H1 (cell line): ENCODE measurements around the gene RNF187. TPM values are rescaled to one million over a fixed set of nuclear protein-coding genes. Genes with fewer than 3 reads are reported as not detected.

Source experiments
- CTCF ChIA-PET: fragments of 300-600 bp; sonication (Branson Sonifier 250); formaldehyde crosslinking; loops from one replicate; lab custom pipeline; 2021; ENCODE audit not compliant: partially characterized antibody; lab: Charles Lee
- POLR2A ChIA-PET: fragments of 300-600 bp; sonication (Branson Sonifier 250); formaldehyde crosslinking; loops from one replicate; lab custom pipeline; 2021; ENCODE audit warnings: inconsistent platforms; ENCODE audit not compliant: partially characterized antibody; lab: Charles Lee
- DNase-seq, 2 experiments: peaks; one replicate each; pipeline versions ENCODE4 v3.0.0 to v3.0.0-alpha.2; 2010 to 2022; ENCODE audit warnings: low spot score in 2 of 2, low read depth in 1 of 2, mixed read lengths in 1 of 2
- FAIRE-seq: peaks from 2 replicates; lab custom pipeline; 2011; peaks lifted over from hg19 to GRCh38; lab: Jason Lieb, UNC
- H2AFZ ChIP-seq: 2 replicates; pipeline ENCODE4 v1.8.1; 2012; ENCODE audit warnings: low read length, inconsistent platforms
- H2AK5ac ChIP-seq: 2 replicates; pipeline ENCODE4 v1.6.1; 2013; ENCODE audit warnings: low read depth, low read length
- H2BK120ac ChIP-seq: replicated peaks from 2 replicates; pipeline ENCODE3; 2013; ENCODE audit warnings: low read depth, low read length, inconsistent platforms
- H2BK12ac ChIP-seq: 2 replicates; pipeline ENCODE4 v1.6.1; 2013; ENCODE audit warnings: low read depth, low read length
- H2BK15ac ChIP-seq: 2 replicates; pipeline ENCODE4 v1.6.1; 2013; ENCODE audit warnings: low read length
- H2BK20ac ChIP-seq: 2 replicates; pipeline ENCODE4 v1.6.1; 2013; ENCODE audit warnings: low read length
- H2BK5ac ChIP-seq: 2 replicates; pipeline ENCODE4 v1.6.1; 2013; ENCODE audit warnings: low read depth, low read length
- H3K14ac ChIP-seq: 2 replicates; pipeline ENCODE4 v1.6.1; 2013; ENCODE audit warnings: inconsistent platforms; ENCODE audit not compliant: insufficient read length
- H3K18ac ChIP-seq: 2 replicates; pipeline ENCODE4 v1.6.1; 2013; ENCODE audit warnings: low read length; ENCODE audit errors: extremely low read depth
- H3K23ac ChIP-seq: 2 replicates; pipeline ENCODE4 v1.6.1; 2013; ENCODE audit warnings: inconsistent platforms; ENCODE audit not compliant: insufficient read length
- H3K23me2 ChIP-seq: 2 replicates; pipeline ENCODE4 v1.6.1; 2013; ENCODE audit warnings: low read depth, low read length
- H3K27ac ChIP-seq: 2 replicates; pipeline ENCODE4 v1.6.1; 2011; ENCODE audit warnings: low read depth, low read length, inconsistent platforms
- H3K27me3 ChIP-seq, 4 experiments: replicated peaks in 1 of 4; 1 replicate in 1 of 4; 2 replicates in 3 of 4; pipeline versions ENCODE4 v1.6.1 to v1.8.1; 2011 to 2013; ENCODE audit warnings: low read length in 3 of 4, mild to moderate bottlenecking in 3 of 4, inconsistent platforms in 2 of 4, mixed read lengths in 2 of 4, moderate library complexity in 1 of 4; ENCODE audit not compliant: control insufficient read depth in 3 of 4, insufficient read depth in 3 of 4; ENCODE audit errors: extremely low read depth in 1 of 4
- H3K36me3 ChIP-seq, 4 experiments: 2 replicates each; pipeline versions ENCODE4 v1.6.1 to v1.8.1; 2011 to 2013; ENCODE audit warnings: mild to moderate bottlenecking in 4 of 4, low read length in 3 of 4, moderate library complexity in 2 of 4, control low read depth in 1 of 4, inconsistent platforms in 1 of 4; ENCODE audit not compliant: insufficient read depth in 4 of 4, control insufficient read depth in 2 of 4
- H3K4ac ChIP-seq: replicated peaks from 2 replicates; pipeline ENCODE3; 2013; ENCODE audit warnings: low read length, low read depth, mixed read lengths, inconsistent platforms; ENCODE audit not compliant: insufficient read length
- H3K4me1 ChIP-seq, 4 experiments: replicated peaks in 1 of 4; 1 replicate in 1 of 4; 2 replicates in 3 of 4; pipeline versions ENCODE4 v1.6.1 to v1.8.1; 2011 to 2013; ENCODE audit warnings: low read length in 3 of 4, inconsistent platforms in 2 of 4, mixed read lengths in 1 of 4; ENCODE audit not compliant: insufficient read depth in 4 of 4, control insufficient read depth in 3 of 4
- H3K4me2 ChIP-seq, 2 experiments: 2 replicates each; pipeline versions ENCODE4 v1.6.1 to v1.8.1; 2011 to 2013; ENCODE audit warnings: low read depth in 2 of 2, low read length in 2 of 2, control low read depth in 1 of 2, inconsistent platforms in 1 of 2, mild to moderate bottlenecking in 1 of 2; ENCODE audit not compliant: insufficient read depth in 1 of 2
- H3K4me3 ChIP-seq, 4 experiments: fragments of 200-600, 300-600 bp in 1 of 4; sonication (generic), shearing (Covaris generic), sonication (Bioruptor Twin) in 1 of 4; 2 replicates each; pipeline versions ENCODE4 v1.5.1 to v1.8.1; 2011 to 2016; ENCODE audit warnings: low read length in 4 of 4, low read depth in 3 of 4, control low read depth in 2 of 4, inconsistent platforms in 2 of 4, mild to moderate bottlenecking in 2 of 4, mixed read lengths in 1 of 4, moderate library complexity in 1 of 4; ENCODE audit not compliant: insufficient read depth in 2 of 4; ENCODE audit errors: extremely low read depth in 1 of 4
- H3K56ac ChIP-seq: replicated peaks from 2 replicates; pipeline ENCODE3; 2013; ENCODE audit warnings: low read depth, mild to moderate bottlenecking, mixed read lengths, low read length, inconsistent platforms; ENCODE audit not compliant: insufficient read length
- H3K79me1 ChIP-seq: 2 replicates; pipeline ENCODE4 v1.6.1; 2013; ENCODE audit warnings: low read depth, low read length, control low read depth
- H3K79me2 ChIP-seq, 2 experiments: 2 replicates each; pipeline versions ENCODE4 v1.6.1 to v1.8.1; 2012 to 2013; ENCODE audit warnings: low read length in 2 of 2, mild to moderate bottlenecking in 2 of 2, inconsistent platforms in 1 of 2; ENCODE audit not compliant: insufficient read depth in 2 of 2, control insufficient read depth in 1 of 2
- H3K9ac ChIP-seq, 4 experiments: replicated peaks in 1 of 4; 1 replicate in 1 of 4; 2 replicates in 3 of 4; pipeline versions ENCODE4 v1.6.1 to v1.8.1; 2011 to 2013; ENCODE audit warnings: low read depth in 3 of 4, low read length in 3 of 4, control low read depth in 2 of 4, mild to moderate bottlenecking in 2 of 4, moderate library complexity in 2 of 4, inconsistent platforms in 1 of 4; ENCODE audit errors: extremely low read depth in 1 of 4
- H3K9me3 ChIP-seq, 2 experiments: 2 replicates each; pipeline versions ENCODE4 v1.6.1 to v1.8.1; 2012 to 2013; ENCODE audit warnings: mild to moderate bottlenecking in 2 of 2, moderate library complexity in 2 of 2, control low read depth in 1 of 2, inconsistent platforms in 1 of 2, low read depth in 1 of 2, low read length in 1 of 2, mixed read lengths in 1 of 2; ENCODE audit not compliant: insufficient read depth in 2 of 2
- H4K20me1 ChIP-seq, 2 experiments: replicated peaks in 1 of 2; 2 replicates each; pipeline versions ENCODE3 to v1.8.1; 2011 to 2013; ENCODE audit warnings: inconsistent platforms in 2 of 2, low read length in 2 of 2, mild to moderate bottlenecking in 1 of 2; ENCODE audit not compliant: insufficient read depth in 2 of 2, control insufficient read depth in 1 of 2
- H4K5ac ChIP-seq: 2 replicates; pipeline ENCODE4 v1.6.1; 2013; ENCODE audit warnings: low read length, low read depth, mixed read lengths, inconsistent platforms; ENCODE audit not compliant: insufficient read length
- H4K8ac ChIP-seq: 2 replicates; pipeline ENCODE4 v1.8.0; 2013; ENCODE audit warnings: mild to moderate bottlenecking, moderate library complexity, low read length, inconsistent platforms; ENCODE audit not compliant: insufficient read depth; ENCODE audit errors: extremely low read depth
- H4K91ac ChIP-seq: replicated peaks from 2 replicates; pipeline ENCODE3; 2013; ENCODE audit warnings: low read length, mixed read lengths, inconsistent platforms; ENCODE audit not compliant: insufficient read length
- CBX5 ChIP-seq: fragments of 300-800, 300-1000 bp; sonication (generic); IDR thresholded peaks from 2 replicates; pipeline ENCODE4 v1.7.1; 2016; ENCODE audit warnings: antibody characterized with exemption, low read length, low read depth
- EZH2 ChIP-seq: fragments of 200-600 bp; sonication (generic); IDR thresholded peaks from 2 replicates; pipeline ENCODE4 v1.7.1; 2012; ENCODE audit warnings: low read depth, mild to moderate bottlenecking, moderate library complexity, low read length, inconsistent platforms; ENCODE audit not compliant: severe bottlenecking
- SIX5 ChIP-seq: IDR thresholded peaks from 2 replicates; pipeline ENCODE4 v1.6.1; 2011; ENCODE audit warnings: mild to moderate bottlenecking, low read depth, low read length
- WGBS, 2 experiments: shearing (Covaris generic) in 1 of 2; methylation state at CpG; one replicate each; pipeline versions ENCODE4 v1.1.6 to v1.1.7; 2013 to 2015; ENCODE audit warnings: low lambda C conversion rate in 2 of 2, mixed read lengths in 2 of 2, inconsistent platforms in 1 of 2, low coverage in 1 of 2, missing lambda C conversion rate in 1 of 2; ENCODE audit not compliant: insufficient replicate concordance in 2 of 2, insufficient coverage in 1 of 2, insufficient read length in 1 of 2; ENCODE audit errors: extremely low coverage in 1 of 2, missing lambda C conversion rate in 1 of 2; 5-methylcytosine and 5-hydroxymethylcytosine counted together
- polyA plus RNA-seq, 7 experiments: library from polyadenylated mRNA; depleted of rRNA in 3 of 7; stranded (reverse) in 5 of 7; unstranded in 2 of 7; fragments of >200 nt in 5 of 7; fragments of 200-250 nt in 2 of 7; gene quantifications; 1 replicate in 5 of 7; 2 replicates in 1 of 7; 4 replicates in 1 of 7; pipeline versions ENCODE4 v1.2.1 to v1.2.3, GENCODE V29; 2011 to 2013; ENCODE audit warnings: missing spikeins in 2 of 7, mixed read lengths in 2 of 7
- total RNA-seq: library from RNA; stranded (reverse); fragmentation: NEBNext Ultra II Directional; extraction: Animal tissue kit (Norgen Biotek cat#: 25700); gene quantifications from 2 replicates; pipeline ENCODE4 v1.2.1, GENCODE V29; 2021

The RNF187 gene
- total and polyA plus RNA-seq, 2 of the 8 experiments (the other 6 are each of a cell fraction or from before 2014, with no cell fraction given), result 47.0 to 113 TPM

DNA sequence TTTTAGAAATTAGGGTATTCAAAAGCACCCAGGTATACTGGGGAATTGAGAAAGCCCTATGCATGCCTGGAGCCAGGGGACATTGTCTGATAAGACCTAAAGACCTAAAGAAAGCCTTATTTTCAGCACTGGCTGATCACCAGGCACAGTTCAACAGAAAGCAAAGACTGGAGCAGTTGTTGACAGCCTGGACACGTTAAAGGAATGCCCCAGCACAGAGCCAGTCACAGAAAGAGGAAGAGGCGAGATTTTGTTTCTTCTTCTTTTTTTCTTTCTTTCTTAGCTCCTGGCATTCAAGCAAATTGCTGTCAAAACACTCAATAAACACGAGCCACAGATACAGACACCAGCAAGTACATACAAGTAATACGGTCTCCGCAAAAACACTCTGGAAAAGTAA is 40.4 kb downstream of the RNF187 start:
- no peak overlapping the region for H3K4ac ChIP-seq
- H2AFZ ChIP-seq, result no peak overlapping the region
- no peak overlapping the region for H2BK12ac ChIP-seq
- H3K79me2 ChIP-seq, result no peaks in the 10 kb centered on the region
- H2AK5ac ChIP-seq, result no peak overlapping the region
- H3K27ac ChIP-seq, result no peak overlapping the region
- H3K23me2 ChIP-seq, result no peaks in the 10 kb centered on the region
- no peaks in the 10 kb centered on the region for H4K20me1 ChIP-seq
- no peaks in the 10 kb centered on the region for H3K36me3 ChIP-seq
- H3K18ac ChIP-seq, result no peak overlapping the region
- no peak overlapping the region for H3K14ac ChIP-seq
- H3K4me2 ChIP-seq, result no peak overlapping the region
- TF ChIP-seq EZH2 (no peak), CBX5 (no peak), SIX5 (no peak)
- TF ChIP-seq, all 59 proteins: peak for 0
- no peak overlapping the region for H2BK5ac ChIP-seq
- no peak for FAIRE-seq
- no peak overlapping the region for H3K56ac ChIP-seq
- no peak overlapping the region for H2BK120ac ChIP-seq
- H3K27me3 ChIP-seq, result peaks cover 12 to 34% (median 20%) of the 10 kb centered on the region in 4 experiments
- ChIA-PET CTCF (interaction anchor here (1.7 kb wide), 1 partner anchor 27 kb away, joined by 6 read pairs; no protein-coding TSS in a partner anchor), POLR2A (no interaction called here)
- no peak overlapping the region for H4K91ac ChIP-seq
- DNase-seq, result no peak
- H3K9ac ChIP-seq, result no peak overlapping the region
- no peak overlapping the region for H4K5ac ChIP-seq
- H4K8ac ChIP-seq, result no peak overlapping the region
- no peak overlapping the region for H2BK15ac ChIP-seq
- H3K9me3 ChIP-seq, result peaks cover 7 to 26% of the 10 kb centered on the region in 2 experiments; a peak in 3 of 4 replicates
- no peak overlapping the region for H3K23ac ChIP-seq
- H3K79me1 ChIP-seq, result no peaks in the 10 kb centered on the region
- H3K4me3 ChIP-seq, result no peak overlapping the region
- no peak overlapping the region for H2BK20ac ChIP-seq
- no peaks in the 10 kb centered on the region for H3K4me1 ChIP-seq
- 72% methylated on average over 4 of the region's 5 CpGs; no CpG with 5 or more reads in 1 of the 2 experiments for WGBS, 2 experiments
